Measurements from ENCODE around the gene MAGED4.

GRCh38 chrX:52213276-52213675 is 28.6 kb downstream of the MAGED4 start:
- TF ChIP-seq POLR2A (IDR thresholded peaks at IDR 0.05), result no peak
- TF ChIP-seq CTCF (IDR thresholded peaks at IDR 0.05), result no peak

All from adrenal gland (tissue), 5 donors.